ENCODE data around the gene DNAH12.
"Not testable (repeated sequence)": the region's sequence is repeated elsewhere in the genome, so short reads cannot be mapped to it uniquely, and the experiment has no call there.

The DNAH12 gene

DNA sequence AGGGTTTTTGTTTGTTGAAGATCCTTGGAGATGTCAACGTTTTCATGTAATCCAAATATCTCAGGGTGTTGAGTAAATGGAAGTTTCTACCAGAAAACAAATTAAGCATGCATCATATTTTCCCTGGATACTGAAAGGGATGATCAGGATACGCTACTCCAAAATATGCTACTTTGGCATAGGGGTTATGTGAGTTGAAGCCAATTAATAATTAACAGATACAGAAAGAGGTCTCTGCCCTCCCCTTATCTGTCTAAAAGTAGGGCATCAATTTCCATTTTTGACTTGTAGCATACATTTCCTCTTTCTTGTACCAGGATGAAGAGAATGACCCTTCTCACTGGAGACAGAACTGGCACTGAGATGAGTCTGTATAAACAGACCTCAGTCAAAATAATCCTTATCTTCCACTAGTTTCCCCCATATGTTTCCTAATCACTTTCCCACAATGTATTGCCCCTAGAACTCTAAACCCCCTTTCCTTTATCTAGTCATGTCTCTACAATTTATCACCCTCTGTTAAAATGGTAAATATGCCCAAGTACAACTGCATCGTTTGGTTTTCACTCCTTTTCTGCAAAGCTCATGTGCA lies 234.3 kb downstream of the DNAH12 start:
- DNase-seq, result no peak

GRCh38 chr3:57303520-57303919 lies 240.6 kb downstream of the DNAH12 start:
- DNase-seq, result not testable (repeated sequence)

- DNase-seq, result no peak
Measured at GRCh38 chr3:57298041-57298440, 246.1 kb downstream of the DNAH12 start.

- no peak for DNase-seq
Measured at GRCh38 chr3:57292897-57293526, 251.1 kb downstream of the DNAH12 start.

DNA sequence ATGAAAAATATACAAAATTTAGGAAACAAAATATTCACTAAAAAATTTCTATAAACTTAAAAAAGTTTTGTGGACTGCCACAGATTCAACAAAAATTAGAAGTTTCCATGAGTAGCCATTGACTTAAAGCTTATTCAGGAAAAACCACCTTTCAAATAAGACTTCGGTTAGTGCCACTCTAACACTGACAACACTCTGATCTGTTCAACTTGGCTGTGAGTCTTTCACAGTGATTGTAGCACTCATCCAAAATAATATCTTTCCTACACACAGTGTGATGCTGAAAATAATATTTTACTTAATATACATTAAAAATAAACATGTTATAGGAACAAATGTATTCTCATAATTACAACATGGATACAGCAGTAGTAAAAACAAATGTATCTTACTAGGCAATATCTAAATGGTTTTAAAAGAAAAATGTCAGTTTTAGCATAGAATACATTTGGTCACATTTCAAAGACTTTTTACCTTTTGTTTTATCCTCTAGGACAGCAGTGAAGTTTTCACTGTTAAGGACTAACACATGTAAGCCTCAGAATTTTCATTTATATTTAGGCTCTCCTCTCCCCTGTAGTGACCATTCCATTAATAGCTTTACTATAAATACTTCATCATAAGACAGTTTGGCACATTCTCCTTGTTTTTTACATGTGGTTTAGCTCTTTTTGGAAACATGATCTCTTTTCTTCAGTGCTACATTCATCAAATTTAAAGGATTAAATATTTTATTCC lies 251.8 kb downstream of the DNAH12 start, which contains the start of gene ASB14:
TSS of gene ASB14 (minus strand) at position 527 of the 738 bp plus-strand sequence. CDS start 652 bp downstream, outside the sequence.
- DNase-seq, result no peak

DNA sequence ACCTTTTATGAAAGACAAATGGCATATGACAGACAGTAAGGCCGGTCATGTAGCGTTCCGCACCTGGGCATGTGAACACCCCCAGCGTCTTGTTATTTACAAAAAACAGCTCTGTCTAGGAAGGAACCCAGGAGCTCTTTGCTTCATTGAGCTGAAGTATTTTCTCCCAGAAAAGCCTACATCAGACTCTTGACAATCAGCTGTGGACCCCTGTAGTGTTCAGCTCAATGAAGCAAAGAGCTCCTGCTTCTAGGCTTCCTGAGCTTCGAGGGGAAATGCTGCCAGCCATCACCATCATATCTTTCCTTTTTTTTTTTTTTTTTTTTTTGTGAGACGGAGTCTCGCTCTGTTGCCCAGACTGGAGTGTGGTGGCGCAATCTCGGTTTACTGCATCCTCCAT lies 255.7 kb downstream of the DNAH12 start:
- no peak for DNase-seq

DNA sequence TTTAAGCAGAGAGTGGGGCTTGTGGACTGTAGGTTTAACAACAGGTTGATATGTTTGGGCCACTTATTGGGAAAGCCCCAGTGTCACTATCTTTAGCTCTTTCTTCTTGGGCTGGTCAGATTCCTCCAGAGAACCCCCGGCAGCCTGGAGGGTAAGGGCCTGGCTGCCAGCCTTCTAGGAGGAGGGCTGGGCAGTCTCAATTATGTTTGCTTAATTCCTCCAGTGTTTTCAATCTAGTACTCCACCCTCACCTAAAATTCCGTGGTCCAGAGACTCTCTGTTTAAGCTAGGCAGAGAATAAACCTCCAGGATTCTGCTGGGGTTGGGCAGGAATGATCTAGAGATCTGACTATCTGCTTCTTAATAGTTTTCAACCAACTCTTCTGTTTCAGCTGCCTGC lies 256.9 kb downstream of the DNAH12 start:
- DNase-seq, result no peak

- DNase-seq, result no peak
Measured at GRCh38 chr3:57283334-57283733, 260.8 kb downstream of the DNAH12 start.

GRCh38 chr3:57281715-57282114 lies 262.4 kb downstream of the DNAH12 start:
- no peak for DNase-seq

DNA sequence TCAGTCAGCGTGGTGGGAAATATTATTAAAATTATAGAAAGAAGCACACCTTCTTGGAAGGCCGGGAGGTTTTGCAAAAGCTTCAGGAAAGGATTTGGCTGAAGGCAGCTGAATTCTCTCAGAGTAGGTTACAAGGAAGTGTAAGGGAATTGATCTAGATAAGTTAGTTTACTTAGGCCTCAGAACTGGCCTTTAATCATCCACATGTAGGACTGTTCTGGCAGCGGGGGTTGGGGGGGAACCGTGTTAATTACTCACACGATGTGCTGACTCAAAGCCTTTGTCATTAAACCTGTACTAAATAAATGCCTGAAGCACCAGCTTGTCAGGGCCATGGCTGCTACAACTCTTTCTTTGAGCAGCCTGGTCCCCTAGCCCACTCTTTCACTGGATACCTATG lies 264.5 kb downstream of the DNAH12 start:
- DNase-seq, result no peak

DNA sequence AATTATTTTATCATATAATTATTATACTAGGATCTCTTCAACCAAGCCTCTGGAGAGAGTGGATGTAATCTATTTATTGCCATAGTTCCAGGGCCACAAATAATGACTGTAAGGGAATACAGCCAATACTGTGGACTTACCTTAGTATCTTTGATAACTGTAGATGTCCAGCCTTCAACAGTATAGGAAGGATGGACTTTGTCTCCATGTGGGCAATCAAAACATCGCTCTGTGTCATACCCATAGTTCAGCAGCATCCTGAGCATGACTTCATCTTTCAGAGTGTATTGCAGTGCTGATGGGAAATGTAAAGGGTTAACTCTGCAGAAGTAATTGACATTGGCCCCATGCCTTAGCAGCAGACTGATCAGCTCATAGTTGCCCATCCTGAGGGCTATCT lies 265.9 kb downstream of the DNAH12 start:
- no peak for DNase-seq

DNA sequence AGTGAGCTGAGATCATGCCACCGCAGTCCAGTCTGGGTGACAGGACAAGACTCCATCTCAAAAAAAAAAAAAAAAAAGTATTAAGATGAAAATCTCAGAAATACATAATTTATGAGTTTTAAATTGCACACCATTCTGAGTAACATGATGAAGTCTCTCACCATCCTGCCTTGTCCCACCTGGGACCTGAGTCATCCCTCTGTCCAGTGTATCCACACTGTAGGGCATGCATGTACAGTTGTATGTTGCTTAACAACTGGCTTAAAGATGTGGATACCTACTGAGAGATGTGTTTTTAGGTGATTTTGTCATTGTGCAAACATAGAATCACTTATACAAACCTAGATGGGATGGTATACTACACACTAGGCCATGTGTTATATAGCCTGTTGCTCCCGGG lies 268.8 kb downstream of the DNAH12 start:
- no peak for DNase-seq

- DNase-seq, result no peak
Measured at GRCh38 chr3:57274845-57275244, 269.3 kb downstream of the DNAH12 start.

- DNase-seq, result no peak
Measured at GRCh38 chr3:57268416-57268815, 275.7 kb downstream of the DNAH12 start.

DNA sequence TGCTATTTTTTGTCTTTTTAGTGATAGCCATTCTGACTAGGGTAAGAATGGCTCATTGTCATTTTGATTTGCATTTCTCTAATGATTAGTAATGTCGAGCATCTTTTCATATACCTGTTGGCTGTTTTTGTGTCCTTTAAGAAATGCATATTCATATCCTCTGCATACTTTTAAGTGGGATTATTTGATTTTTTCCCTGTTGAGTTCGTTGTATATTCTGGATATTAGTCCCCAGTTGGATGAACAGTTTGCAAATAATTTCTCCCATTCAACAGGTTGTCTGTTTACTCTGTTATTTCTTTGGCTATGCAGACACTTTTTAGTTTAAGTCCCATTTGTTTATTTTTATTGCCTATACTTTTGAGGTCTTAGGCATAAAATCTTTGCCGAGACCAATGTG lies 282.2 kb downstream of the DNAH12 start:
- DNase-seq, result no peak

DNA sequence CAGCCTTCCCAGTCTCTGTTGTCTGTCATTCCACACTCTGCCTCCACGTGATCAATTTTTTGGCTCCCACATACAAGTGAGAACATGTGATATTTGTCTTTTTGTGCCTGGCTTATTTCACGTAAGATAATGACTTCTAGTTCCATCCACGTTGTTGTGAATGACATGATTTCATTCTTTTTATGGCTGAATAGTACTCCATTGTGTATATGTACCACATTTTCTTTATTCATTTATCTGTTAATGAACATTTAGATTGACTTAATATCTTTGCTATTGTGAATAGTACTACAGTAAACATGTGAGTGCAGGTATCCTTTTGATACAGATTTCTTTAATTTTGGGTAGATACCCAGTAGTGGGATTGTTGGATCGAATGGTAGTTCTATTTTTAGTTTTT lies 283.0 kb downstream of the DNAH12 start:
- no peak for DNase-seq

DNA sequence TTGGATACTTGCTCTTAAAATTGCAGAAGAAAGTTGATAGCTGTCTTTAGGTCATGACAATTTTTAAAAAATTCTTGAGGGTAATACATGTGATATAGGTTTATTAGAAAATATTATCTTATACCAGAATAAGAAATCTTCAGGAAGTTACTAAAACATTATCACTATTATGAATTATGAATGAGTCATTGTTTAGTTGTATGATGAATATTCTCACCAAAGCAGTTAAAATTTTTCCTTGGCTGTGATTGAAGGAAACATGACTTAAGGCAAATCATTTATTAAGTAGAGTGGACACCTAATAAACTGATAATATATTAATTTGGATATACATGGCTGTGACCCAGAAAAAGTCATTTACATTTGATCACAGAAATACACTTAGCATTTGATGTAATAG lies 286.5 kb downstream of the DNAH12 start:
- no peak for DNase-seq

DNA sequence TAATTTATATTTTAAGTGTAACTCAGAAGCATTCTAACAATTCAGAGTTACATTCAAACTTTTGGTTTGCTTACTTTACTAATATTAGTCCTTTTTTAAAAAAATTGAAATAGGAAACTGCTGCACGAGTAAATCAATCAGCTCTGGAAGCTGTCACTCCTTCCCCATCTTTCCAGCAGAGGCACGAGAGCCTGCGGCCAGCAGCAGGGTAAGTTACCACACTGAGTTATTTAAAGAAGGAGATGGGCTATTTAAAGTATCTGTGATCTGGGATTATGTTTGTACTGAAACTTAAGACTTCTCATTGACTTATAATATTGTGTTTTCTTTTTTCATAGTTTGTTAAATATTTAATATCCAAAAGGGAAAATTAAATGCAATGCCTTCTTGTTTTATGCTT lies 287.3 kb downstream of the DNAH12 start:
- no peak for DNase-seq

DNA sequence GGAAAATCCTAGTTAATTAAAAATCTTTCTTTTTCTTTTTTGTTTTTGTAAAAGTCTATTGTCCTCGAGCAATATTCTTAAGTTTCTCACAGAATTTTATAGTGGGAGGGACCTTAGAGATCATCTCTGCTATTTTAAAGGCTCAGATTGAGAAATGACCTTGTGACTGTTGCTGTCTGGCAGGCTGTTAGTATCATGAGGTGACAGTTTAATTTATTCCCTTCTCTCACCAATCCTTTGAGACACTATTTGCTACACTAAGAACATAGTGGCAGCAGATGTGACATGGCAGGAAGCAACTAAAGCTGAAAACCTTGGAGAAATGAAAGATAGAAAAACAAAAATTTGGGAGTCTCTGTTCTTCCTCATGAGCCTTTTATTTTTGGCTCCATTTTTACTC lies 291.7 kb downstream of the DNAH12 start:
- DNase-seq, result no peak

DNA sequence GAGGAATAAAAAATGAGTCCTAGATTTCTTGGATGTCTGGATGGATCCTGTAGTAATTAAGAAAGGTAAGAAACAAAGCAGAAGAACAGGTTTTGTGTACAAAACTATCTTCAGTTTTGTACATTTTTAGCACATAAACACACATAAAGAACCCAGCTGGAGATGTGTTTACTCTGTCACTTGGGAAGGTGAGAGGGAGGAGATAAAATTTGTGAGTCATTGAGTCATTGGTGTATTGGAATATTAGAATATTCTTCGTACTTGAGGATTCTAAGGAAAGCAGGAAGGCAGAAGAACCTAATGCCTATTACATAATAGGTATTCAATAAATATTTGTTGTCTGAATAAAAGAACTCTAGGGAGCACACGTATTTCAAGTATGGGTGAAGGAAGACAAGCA lies 299.2 kb downstream of the DNAH12 start:
- no peak for DNase-seq

Data from cerebellar nuclear complex (tissue), 1 donor.